Suprapubic skin (tissue), 3 donors: Measurements from ENCODE around the gene SRRM2.

Source experiments
- CTCF ChIP-seq, 2 donors: fragments of 200-600 bp in 1 of 2; fragments of 450-650 bp in 1 of 2; sonication (generic) in 1 of 2; IDR thresholded peaks; one replicate each; pipeline ENCODE4 v1.5.1; 2016 to 2019; ENCODE audit warnings: antibody characterized with exemption in 2 of 2, mild to moderate bottlenecking in 1 of 2, moderate library complexity in 1 of 2
- POLR2A ChIP-seq, 2 donors: fragments of 450-650 bp; IDR thresholded peaks; one replicate each; pipeline ENCODE4 v1.6.1; 2017; ENCODE audit warnings: antibody characterized with exemption in 2 of 2, mild to moderate bottlenecking in 2 of 2, moderate library complexity in 2 of 2

- TF ChIP-seq CTCF (IDR thresholded peaks at IDR 0.05) (no peak), POLR2A (IDR thresholded peaks at IDR 0.05) (no peak)
Observed at GRCh38 chr16:2728034-2728433, 24.4 kb upstream of the SRRM2 start.
